ENCODE data around the gene MPV17L2.
"Not testable (repeated sequence)": the region's sequence is repeated elsewhere in the genome, so short reads cannot be mapped to it uniquely, and the experiment has no call there.

Gene MPV17L2

DNA sequence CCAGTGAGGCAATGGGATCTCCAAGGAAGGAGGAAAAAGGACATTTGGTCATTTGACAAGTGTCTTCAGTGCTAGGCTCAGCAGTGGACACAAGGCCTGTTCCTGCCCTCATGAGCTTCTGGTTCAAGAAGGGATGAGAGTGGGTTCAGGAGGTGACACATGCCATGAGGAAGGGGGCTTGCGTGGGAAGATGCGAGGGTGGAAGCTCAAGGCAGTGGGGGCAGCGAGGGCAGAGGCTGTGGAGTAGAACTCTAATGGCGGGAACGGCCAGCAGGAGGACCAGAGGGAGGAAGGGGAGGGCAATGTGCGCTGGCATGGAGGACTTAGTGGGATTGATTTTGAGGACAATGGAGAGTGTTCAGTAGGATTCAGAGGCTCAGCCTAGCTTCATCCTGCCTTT lies 36.8 kb upstream of the MPV17L2 start:
- H3K9me3 Mint-ChIP-seq = no peaks in the 10 kb centered on the region
- no peak for ATAC-seq (ENCODE audit: low read depth)
- no peaks in the 10 kb centered on the region for H3K27me3 Mint-ChIP-seq
- DNase-seq (ENCODE audit: low spot score in 2 of 2) = no peak
- peaks cover 25% of the 10 kb centered on the region for H3K4me1 Mint-ChIP-seq
- H3K36me3 Mint-ChIP-seq = no peaks in the 10 kb centered on the region
- no peak overlapping the region for H3K27ac Mint-ChIP-seq
- H3K4me3 Mint-ChIP-seq = no peak overlapping the region

DNA sequence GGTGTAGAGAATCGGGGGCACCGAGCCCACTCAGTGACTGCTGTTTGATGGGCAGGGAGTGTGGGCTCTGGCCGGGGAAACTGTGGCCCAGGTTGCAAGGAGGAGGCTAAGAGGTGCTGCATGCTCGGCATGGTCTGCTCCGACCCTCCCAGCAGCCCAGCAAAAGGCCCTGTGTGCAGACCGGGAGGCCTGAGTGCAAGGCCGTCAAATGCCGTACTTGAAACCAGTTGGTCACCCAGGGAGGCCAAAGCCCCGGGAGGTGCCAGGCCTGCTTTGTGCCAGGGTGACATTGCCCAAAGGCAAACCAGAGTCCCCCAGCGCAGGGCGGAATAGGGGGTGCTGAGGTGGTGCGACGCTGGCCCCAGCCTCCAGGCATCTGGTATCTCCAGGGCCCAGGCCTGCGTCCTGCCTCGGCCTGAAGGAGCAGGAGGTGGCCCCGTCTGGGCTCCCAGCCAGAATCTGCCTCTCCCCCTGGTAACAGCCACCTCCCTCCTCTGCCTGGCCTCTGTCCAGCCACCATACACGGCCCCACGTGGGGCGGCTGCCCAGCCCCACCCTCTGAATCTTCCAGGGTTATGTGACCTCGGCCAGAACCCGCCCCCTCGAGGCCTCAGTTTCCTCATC lies 36.1 kb upstream of the MPV17L2 start:
- Mint-ChIP-seq H3K9me3 (no peaks in the 10 kb centered on the region), H3K36me3 (no peaks in the 10 kb centered on the region), H3K4me3 (no peak overlapping the region), H3K4me1 (peaks cover 22% of the 10 kb centered on the region), H3K27ac (no peak overlapping the region), H3K27me3 (no peaks in the 10 kb centered on the region)
- DNase-seq (ENCODE audit: low spot score in 2 of 2) = no peak
- no peak for ATAC-seq (ENCODE audit: low read depth)

DNA sequence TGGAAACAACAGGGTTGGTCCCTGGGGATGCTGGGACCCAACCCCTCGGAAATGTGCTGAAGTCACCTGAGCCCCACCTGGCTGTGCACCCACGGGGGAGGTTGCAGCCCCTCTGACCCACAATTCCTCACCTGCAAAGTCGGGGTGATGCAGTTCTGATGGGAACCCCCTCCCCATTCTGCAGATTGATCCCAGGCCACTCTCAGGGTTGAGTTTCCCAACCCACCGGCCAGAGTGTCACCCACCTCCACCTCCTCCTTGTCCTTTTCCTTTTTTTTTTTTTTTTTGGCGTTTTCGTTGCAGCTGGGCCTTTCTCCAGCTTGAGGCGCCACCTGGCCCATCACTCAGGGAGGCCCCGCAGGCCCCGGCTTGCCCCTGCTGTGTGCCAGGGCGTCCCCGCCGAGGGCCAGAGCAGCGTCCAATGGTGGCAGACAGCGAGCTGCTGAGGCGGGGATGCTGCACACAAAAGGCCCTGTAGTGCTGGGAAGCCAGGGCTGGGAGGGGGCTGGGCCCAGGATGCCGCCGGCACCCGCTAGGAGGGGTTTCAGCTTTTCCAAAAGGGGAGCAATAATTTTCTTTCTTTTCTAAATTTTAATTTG lies 35.5 kb upstream of the MPV17L2 start:
- peaks cover 20% of the 10 kb centered on the region for H3K4me1 Mint-ChIP-seq
- ATAC-seq (ENCODE audit: low read depth) (no peak), DNase-seq (ENCODE audit: low spot score in 2 of 2) (no peak)
- no peaks in the 10 kb centered on the region for H3K9me3 Mint-ChIP-seq
- H3K27ac Mint-ChIP-seq = no peak overlapping the region
- H3K36me3 Mint-ChIP-seq = no peaks in the 10 kb centered on the region
- no peak overlapping the region for H3K4me3 Mint-ChIP-seq
- no peaks in the 10 kb centered on the region for H3K27me3 Mint-ChIP-seq

DNA sequence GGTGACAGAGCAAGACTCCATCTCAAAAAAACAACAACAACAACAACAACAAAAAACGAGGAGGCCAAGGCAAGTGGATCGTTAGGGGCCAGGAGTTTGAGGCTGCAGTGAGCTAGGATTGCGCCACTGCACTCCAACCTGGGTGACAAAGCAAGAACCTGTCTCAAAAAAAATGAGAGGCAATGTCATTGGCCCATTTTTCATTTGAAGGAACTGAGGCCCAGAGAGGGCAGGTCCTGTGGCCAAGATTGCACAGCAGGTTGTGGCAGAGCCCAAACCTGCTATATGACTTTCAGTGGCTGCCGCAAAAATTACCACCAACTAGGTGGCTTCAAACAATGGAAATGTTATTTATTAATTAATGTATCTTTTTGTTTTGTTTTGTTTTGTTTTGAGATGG lies 34.6 kb upstream of the MPV17L2 start:
- DNase-seq (ENCODE audit: low spot score in 2 of 2) = no peak
- no peak overlapping the region for H3K4me3 Mint-ChIP-seq
- no peaks in the 10 kb centered on the region for H3K9me3 Mint-ChIP-seq
- H3K27me3 Mint-ChIP-seq = no peaks in the 10 kb centered on the region
- peaks cover 2% of the 10 kb centered on the region for H3K36me3 Mint-ChIP-seq
- no peak overlapping the region for H3K27ac Mint-ChIP-seq
- ATAC-seq (ENCODE audit: low read depth) = no peak
- peaks cover 20% of the 10 kb centered on the region for H3K4me1 Mint-ChIP-seq

DNA sequence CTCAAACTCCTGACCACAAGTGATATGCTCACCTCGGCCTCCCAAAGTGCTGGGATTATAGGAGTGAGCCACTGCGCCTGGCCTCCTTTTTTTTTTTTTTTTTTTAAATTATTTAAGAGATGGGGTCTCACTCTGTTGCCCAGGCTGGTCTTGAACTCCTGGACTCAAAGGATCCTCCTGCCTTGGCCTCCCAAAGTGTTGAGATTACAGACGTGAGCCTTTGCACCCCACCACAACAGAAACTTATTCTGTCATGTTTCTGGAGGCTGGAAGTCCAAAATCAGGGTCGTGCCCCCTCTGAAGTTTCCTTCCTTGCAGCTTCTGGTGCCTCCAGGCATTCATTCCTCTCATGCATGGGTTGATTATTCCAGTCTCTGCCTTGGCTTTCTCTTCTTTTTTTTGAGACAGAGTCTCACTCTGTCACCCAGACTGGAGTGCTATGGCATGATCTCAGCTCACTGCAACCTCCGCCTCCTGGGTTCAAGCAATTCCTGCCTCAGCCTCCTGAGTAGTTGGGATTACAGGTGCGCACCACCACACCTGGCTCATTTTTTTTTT lies 33.9 kb upstream of the MPV17L2 start:
- not testable (repeated sequence) for H3K4me3 Mint-ChIP-seq; H3K9me3 Mint-ChIP-seq; H3K27me3 Mint-ChIP-seq; H3K27ac Mint-ChIP-seq; ATAC-seq (ENCODE audit: low read depth); DNase-seq (ENCODE audit: low spot score in 2 of 2); H3K36me3 Mint-ChIP-seq
- H3K4me1 Mint-ChIP-seq = peaks cover 16% of the 10 kb centered on the region

DNA sequence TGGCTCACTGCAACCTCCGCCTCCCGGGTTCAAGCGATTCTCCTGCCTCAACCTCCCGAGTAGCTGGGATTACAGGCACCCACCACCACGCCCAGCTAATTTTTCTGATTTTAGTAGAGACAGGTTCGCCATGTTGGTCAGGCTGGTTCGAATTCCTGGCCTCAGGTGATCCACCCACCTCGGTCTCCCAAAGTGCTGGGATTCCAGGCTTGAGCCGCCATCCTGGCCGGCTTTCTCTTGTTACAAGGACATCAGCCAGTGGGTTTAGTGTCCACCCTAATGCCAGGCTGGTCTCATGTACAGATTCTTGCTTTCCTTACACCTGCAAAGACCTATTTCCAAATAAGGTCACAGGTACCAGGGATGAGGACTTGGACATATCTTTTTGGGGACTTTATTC lies 33.2 kb upstream of the MPV17L2 start:
- DNase-seq (ENCODE audit: low spot score in 2 of 2) = no peak
- no peak for ATAC-seq (ENCODE audit: low read depth)
- Mint-ChIP-seq H3K4me1 (peaks cover 11% of the 10 kb centered on the region), H3K4me3 (no peak overlapping the region), H3K27me3 (no peaks in the 10 kb centered on the region), H3K36me3 (peaks cover 2% of the 10 kb centered on the region), H3K27ac (no peak overlapping the region), H3K9me3 (no peaks in the 10 kb centered on the region)

DNA sequence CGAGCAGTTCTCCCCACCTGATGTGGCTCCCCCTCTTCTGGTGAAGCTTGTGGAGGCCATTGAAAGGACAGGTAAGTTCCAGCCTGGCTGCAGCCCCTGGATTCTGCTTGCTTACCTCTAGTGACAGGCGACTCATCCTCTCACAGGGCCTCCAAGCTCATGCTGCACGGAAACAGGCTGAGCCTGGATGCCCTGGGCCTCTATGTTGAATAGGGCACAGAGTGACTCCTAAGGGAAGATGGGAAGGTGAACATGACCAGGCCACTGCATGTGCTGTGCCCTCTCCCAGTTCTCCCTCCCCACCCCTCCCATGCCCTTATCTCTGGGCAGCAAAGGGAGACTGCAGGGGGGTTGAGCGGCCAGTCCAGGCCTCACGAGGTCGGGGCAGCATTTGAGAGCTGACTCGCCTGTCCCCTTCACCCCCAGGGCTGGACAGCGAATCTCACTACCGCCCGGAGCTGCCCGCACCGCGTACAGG lies 32.5 kb upstream of the MPV17L2 start:
- peak overlapping the region; percentile 74 for H3K4me3 Mint-ChIP-seq
- DNase-seq (ENCODE audit: low spot score in 2 of 2) (no peak), ATAC-seq (ENCODE audit: low read depth) (no peak)
- H3K36me3 Mint-ChIP-seq = peaks cover 3% of the 10 kb centered on the region
- H3K4me1 Mint-ChIP-seq = peaks cover 11% of the 10 kb centered on the region
- no peaks in the 10 kb centered on the region for H3K27me3 Mint-ChIP-seq
- H3K9me3 Mint-ChIP-seq = no peaks in the 10 kb centered on the region
- no peak overlapping the region for H3K27ac Mint-ChIP-seq

DNA sequence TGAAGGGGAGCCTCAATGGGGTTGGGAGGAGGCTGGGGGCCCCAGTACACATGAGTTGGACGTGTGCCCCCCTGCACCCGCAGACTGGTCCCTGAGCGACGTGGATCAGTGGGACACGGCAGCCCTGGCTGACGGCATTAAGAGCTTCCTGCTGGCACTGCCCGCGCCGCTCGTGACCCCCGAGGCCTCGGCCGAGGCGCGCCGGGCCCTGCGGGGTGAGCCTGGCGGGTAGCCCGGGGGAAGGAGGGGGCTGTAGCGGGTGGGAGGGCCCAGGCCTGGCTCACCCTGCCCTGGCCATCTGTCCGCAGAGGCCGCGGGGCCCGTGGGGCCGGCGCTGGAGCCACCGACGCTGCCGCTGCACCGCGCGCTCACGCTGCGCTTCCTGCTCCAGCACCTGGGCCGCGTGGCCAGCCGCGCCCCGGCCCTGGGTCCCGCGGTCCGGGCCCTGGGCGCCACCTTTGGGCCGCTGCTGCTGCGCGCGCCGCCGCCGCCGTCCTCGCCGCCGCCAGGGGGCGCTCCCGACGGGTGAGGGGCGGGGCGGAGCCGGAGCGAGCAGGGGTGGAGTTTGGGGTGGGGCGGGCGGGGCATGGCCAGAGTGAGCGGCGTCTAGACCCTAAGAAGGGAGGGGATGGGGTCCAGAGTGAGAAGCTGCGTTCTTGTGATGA lies 31.9 kb upstream of the MPV17L2 start:
- DNase-seq (ENCODE audit: low spot score in 2 of 2) (peak; percentile 91 to 95), ATAC-seq (ENCODE audit: low read depth) (peak; percentile 94)
- peak overlapping the region; percentile 74 for H3K4me3 Mint-ChIP-seq
- no peaks in the 10 kb centered on the region for H3K27me3 Mint-ChIP-seq
- H3K4me1 Mint-ChIP-seq = peaks cover 13% of the 10 kb centered on the region
- no peaks in the 10 kb centered on the region for H3K9me3 Mint-ChIP-seq
- H3K36me3 Mint-ChIP-seq = peaks cover 8% of the 10 kb centered on the region
- H3K27ac Mint-ChIP-seq = no peak overlapping the region

DNA sequence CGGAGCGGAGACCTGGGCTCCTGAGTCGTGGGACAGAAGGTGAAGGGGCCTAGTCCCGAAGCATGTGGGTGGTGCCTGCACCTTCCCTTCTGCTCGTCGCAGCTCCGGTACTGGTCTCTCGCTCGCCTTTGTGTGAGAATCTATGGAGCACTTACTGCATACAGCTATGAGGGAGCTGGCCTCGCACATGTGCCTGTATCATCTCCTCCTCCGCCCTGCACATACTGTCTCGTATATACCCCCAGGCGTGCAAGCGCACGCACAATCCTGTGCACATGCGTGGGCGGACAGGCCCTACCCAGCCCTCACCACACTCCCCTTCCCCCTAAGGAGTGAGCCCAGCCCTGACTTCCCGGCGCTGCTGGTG lies 31.4 kb upstream of the MPV17L2 start:
- H3K4me1 Mint-ChIP-seq = peaks cover 7% of the 10 kb centered on the region
- H3K27ac Mint-ChIP-seq = peak overlapping the region; percentile 80
- peaks cover 9% of the 10 kb centered on the region for H3K36me3 Mint-ChIP-seq
- no peak for DNase-seq (ENCODE audit: low spot score in 2 of 2)
- H3K27me3 Mint-ChIP-seq = no peaks in the 10 kb centered on the region
- H3K9me3 Mint-ChIP-seq = no peaks in the 10 kb centered on the region
- ATAC-seq (ENCODE audit: low read depth) = peak; percentile 6
- peak overlapping the region; percentile 21 for H3K4me3 Mint-ChIP-seq

DNA sequence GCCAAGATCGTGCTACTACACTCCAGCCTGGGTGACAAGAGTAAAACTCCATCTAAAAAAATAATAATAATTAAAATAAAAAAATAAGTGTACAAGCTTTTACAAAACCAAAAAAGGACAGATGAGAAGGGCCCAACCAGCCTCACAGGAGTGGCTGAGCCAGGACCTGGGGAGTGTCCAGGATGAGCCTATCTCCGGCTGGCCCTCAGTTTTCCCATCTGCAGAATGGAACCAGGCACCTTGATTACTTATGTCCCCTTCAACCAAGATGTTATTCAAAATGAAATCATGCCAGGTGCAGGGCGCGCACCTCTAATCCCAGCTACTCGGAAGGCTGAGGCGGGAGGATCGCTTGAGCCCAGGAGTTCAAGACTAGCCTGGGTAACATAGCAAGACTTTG lies 28.9 kb upstream of the MPV17L2 start:
- no peaks in the 10 kb centered on the region for H3K9me3 Mint-ChIP-seq
- no peak overlapping the region for H3K27ac Mint-ChIP-seq
- H3K36me3 Mint-ChIP-seq = peaks cover 12% of the 10 kb centered on the region
- DNase-seq (ENCODE audit: low spot score in 2 of 2) (no peak), ATAC-seq (ENCODE audit: low read depth) (no peak)
- no peaks in the 10 kb centered on the region for H3K27me3 Mint-ChIP-seq
- no peak overlapping the region for H3K4me3 Mint-ChIP-seq
- H3K4me1 Mint-ChIP-seq = peaks cover 14% of the 10 kb centered on the region

DNA sequence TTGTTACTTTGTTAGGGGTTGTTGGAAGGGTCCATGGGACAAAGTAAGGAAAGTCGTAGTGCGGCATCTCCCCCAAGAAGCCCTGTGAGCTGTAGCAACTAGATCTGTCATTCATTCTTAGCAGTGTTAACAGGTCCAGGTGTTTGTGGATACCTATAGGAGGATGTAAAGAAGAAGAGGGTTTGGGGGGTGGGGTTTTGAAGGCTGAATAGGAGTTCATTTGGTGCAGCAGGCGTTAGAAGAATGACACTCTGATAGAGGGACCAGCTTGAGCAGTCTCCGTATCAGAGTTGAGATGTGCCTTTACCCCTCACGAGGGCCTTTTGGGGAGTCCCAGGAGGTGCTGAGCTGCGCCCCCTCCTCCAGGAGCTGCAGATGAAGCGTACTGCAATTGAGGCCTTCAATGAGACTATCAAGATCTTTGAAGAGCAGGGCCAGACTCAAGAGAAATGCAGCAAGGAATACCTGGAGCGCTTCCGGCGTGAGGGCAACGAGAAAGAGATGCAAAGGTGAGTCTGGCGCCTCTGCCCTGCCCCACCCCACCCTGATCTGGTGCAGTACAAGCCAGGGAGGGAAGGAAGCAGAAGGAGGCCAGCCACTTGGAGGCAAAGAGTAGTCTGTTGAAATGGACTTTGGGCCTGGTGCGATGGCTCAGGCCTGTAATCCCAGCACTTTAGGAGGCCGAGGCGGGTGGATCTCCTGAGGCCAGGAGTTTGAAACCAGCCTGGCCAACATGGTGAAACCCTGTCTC lies 27.0 kb upstream of the MPV17L2 start:
- Mint-ChIP-seq H3K27me3 (no peaks in the 10 kb centered on the region), H3K4me1 (peaks cover 25% of the 10 kb centered on the region), H3K36me3 (peaks cover 15% of the 10 kb centered on the region), H3K4me3 (no peak overlapping the region), H3K27ac (peak overlapping the region; percentile 37), H3K9me3 (no peaks in the 10 kb centered on the region)
- ATAC-seq (ENCODE audit: low read depth) = no peak
- no peak for DNase-seq (ENCODE audit: low spot score in 2 of 2)

DNA sequence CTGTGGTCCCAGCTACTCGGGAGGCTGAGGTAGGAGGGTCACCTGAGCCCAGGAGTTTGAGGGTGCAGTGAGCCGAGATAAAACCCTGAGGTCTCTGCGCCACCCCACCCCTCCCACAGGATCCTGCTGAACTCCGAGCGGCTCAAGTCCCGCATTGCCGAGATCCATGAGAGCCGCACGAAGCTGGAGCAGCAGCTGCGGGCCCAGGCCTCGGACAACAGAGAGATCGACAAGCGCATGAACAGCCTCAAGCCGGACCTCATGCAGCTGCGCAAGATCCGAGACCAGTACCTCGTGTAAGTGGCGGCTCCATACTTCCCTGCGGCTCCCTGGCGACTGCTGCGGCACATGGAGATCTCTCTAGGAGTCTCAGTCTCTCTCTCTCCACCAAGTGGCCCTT lies 26.0 kb upstream of the MPV17L2 start:
- no peak for ATAC-seq (ENCODE audit: low read depth)
- DNase-seq (ENCODE audit: low spot score in 2 of 2) = no peak
- no peaks in the 10 kb centered on the region for H3K9me3 Mint-ChIP-seq
- H3K36me3 Mint-ChIP-seq = peaks cover 15% of the 10 kb centered on the region
- no peaks in the 10 kb centered on the region for H3K27me3 Mint-ChIP-seq
- H3K27ac Mint-ChIP-seq = no peak overlapping the region
- no peak overlapping the region for H3K4me3 Mint-ChIP-seq
- peaks cover 32% of the 10 kb centered on the region for H3K4me1 Mint-ChIP-seq

DNA sequence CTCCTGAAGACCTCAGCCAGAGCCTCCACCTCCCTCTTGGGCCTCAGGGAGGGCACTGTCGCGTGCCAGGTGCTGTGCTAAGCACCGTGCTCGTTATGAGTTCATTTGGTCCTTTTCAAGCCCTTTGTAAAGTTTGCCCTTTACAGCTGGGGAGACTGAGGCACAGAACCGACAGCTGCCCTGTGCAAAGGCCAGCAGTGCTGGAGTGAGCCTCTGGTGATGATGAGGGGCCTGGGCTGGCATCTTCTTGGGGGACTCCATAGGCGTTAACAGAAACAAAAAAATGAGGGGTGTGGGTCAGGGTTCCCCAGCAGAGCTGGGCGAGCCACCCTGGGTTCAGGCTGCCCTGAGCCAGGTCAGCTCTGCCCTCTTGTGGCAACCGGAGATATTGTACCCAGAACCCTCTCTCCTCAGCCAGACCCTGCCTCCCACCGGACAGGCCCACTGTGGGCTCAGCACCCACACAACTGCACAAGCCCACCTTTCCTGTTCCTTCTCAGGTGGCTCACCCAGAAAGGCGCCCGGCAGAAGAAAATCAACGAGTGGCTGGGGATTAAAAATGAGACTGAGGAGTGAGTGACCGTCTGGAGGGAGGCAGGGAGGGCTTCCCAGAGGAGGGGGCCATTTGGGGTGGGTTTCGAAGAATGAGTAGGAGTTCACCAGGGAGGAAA lies 24.9 kb upstream of the MPV17L2 start:
- peak overlapping the region; percentile 99 for H3K27ac Mint-ChIP-seq
- peaks cover 15% of the 10 kb centered on the region for H3K36me3 Mint-ChIP-seq
- H3K27me3 Mint-ChIP-seq = no peaks in the 10 kb centered on the region
- H3K4me1 Mint-ChIP-seq = peaks cover 41% of the 10 kb centered on the region
- peak overlapping the region; percentile 83 for H3K4me3 Mint-ChIP-seq
- ATAC-seq (ENCODE audit: low read depth) (peak; percentile 24), DNase-seq (ENCODE audit: low spot score in 2 of 2) (peak; percentile 61 to 63)
- no peaks in the 10 kb centered on the region for H3K9me3 Mint-ChIP-seq
